AG04449 (cell line): ENCODE measurements around the gene KCNA5.

Experiments used
- CTCF ChIA-PET: fragments of 350-600 bp; formaldehyde crosslinking; extraction: SDS; loops from one replicate; lab custom pipeline; 2021; ENCODE audit warnings: antibody characterized with exemption; lab: Yijun Ruan, JAX
- POLR2A ChIA-PET: fragments of 400-600, 350-600 bp; formaldehyde crosslinking; extraction: SDS; loops from one replicate; lab custom pipeline; 2020; ENCODE audit warnings: antibody characterized with exemption, inconsistent platforms; lab: Yijun Ruan, JAX
- DNase-seq: peaks from one replicate; pipeline ENCODE4 v3.0.0-alpha.2; 2010; ENCODE audit warnings: low read depth, low spot score
- H3K4me3 ChIP-seq: 2 replicates; pipeline ENCODE4 v1.5.1; 2011; ENCODE audit warnings: low read depth, mild to moderate bottlenecking, control low read depth, low read length
- CTCF ChIP-seq: IDR thresholded peaks from one replicate; pipeline ENCODE4 v1.5.1; 2011; ENCODE audit warnings: mild to moderate bottlenecking, moderate library complexity, low read length, control low read depth, inconsistent platforms; ENCODE audit not compliant: insufficient read depth; ENCODE audit errors: missing control alignments

Gene KCNA5

GRCh38 chr12:5022025-5022424 lies 21.7 kb upstream of the KCNA5 start:
- DNase-seq: no peak
- no peak for TF ChIP-seq CTCF
- POLR2A ChIA-PET: no interaction called here
- CTCF ChIA-PET: interaction anchor here (0.7 to 9.9 kb wide), 34 partner anchors 9 to 776 kb away, joined by 3 to 116 read pairs (median 4); no protein-coding TSS in a partner anchor
- no peak overlapping the region for H3K4me3 ChIP-seq

GRCh38 chr12:5022465-5023061 lies 21.1 kb upstream of the KCNA5 start:
- TF ChIP-seq CTCF: peak; percentile 92
- POLR2A ChIA-PET: no interaction called here
- H3K4me3 ChIP-seq: no peak overlapping the region
- no peak for DNase-seq
- CTCF ChIA-PET: interaction anchor here (0.7 to 9.9 kb wide), 39 partner anchors 8 to 776 kb away, joined by 3 to 116 read pairs (median 4); no protein-coding TSS in a partner anchor

- DNase-seq: no peak
- H3K4me3 ChIP-seq: no peak overlapping the region
- POLR2A ChIA-PET: no interaction called here
- CTCF ChIA-PET: interaction anchor here (0.7 to 9.9 kb wide), 13 partner anchors 11 to 773 kb away, joined by 3 to 116 read pairs (median 4); no protein-coding TSS in a partner anchor
- no peak for TF ChIP-seq CTCF
These were observed 19.8 kb upstream of the KCNA5 start for GRCh38 chr12:5023842-5024241.

- H3K4me3 ChIP-seq: no peak overlapping the region
- DNase-seq: no peak
- POLR2A ChIA-PET: no interaction called here
- no peak for TF ChIP-seq CTCF
- CTCF ChIA-PET: interaction anchor here (1.1 to 9.9 kb wide), 4 partner anchors 8 to 169 kb away, joined by 3 to 116 read pairs (median 8); no protein-coding TSS in a partner anchor
These were observed 17.2 kb upstream of the KCNA5 start for GRCh38 chr12:5026342-5026938.

GRCh38 chr12:5027046-5027821 lies 16.4 kb upstream of the KCNA5 start:
- H3K4me3 ChIP-seq: no peak overlapping the region
- ChIA-PET CTCF (interaction anchor here (1.1 to 9.9 kb wide), 5 partner anchors 9 to 170 kb away, joined by 3 to 116 read pairs (median 3); no protein-coding TSS in a partner anchor), POLR2A (no interaction called here)
- DNase-seq: no peak
- TF ChIP-seq CTCF: no peak
